Panc1 (cell line): Measurements from ENCODE around the gene MPRIP. TPM values are rescaled to one million over a fixed set of nuclear protein-coding genes. Genes with fewer than 3 reads are reported as not detected.

Experiments
- ATAC-seq: fragments of 200-7000 bp; cut with Tn5 transposase; 2 replicates; pipeline ENCODE4 v1.9.1; 2020; ENCODE audit warnings: mild to moderate bottlenecking, moderate library complexity
- BruUV-seq: library from RNA; stranded (reverse); fragments of 400-500 nt; replicated peaks from 2 replicates; lab custom pipeline; 2021; lab: Mats Ljungman, UMichigan
- CTCF ChIA-PET: fragments of 300-600 bp; sonication (Branson Sonifier 250); formaldehyde crosslinking; loops from one replicate; lab custom pipeline; 2022; ENCODE audit warnings: antibody characterized with exemption; lab: Charles Lee
- POLR2A ChIA-PET: fragments of 300-600 bp; sonication (Branson Sonifier 250); formaldehyde crosslinking; loops from one replicate; lab custom pipeline; 2022; ENCODE audit warnings: antibody characterized with exemption; lab: Charles Lee
- DNase-seq: peaks from one replicate; pipeline ENCODE4 v3.0.0-alpha.2; 2010; ENCODE audit warnings: low read depth, low spot score
- H3K27ac ChIP-seq: 2 replicates; pipeline ENCODE4 v1.5.1; 2011; ENCODE audit warnings: mild to moderate bottlenecking, low read length, inconsistent platforms
- H3K27me3 ChIP-seq: fragments of 200-500 bp; sonication (Bioruptor generic); 2 replicates; pipeline ENCODE4 v1.6.0; 2014; ENCODE audit warnings: low read length, inconsistent platforms; ENCODE audit not compliant: control insufficient read depth, insufficient read depth
- H3K36me3 ChIP-seq: fragments of 200-500 bp; sonication (Bioruptor generic); 2 replicates; pipeline ENCODE4 v1.5.1; 2014; ENCODE audit warnings: inconsistent platforms, mild to moderate bottlenecking, low read length, moderate library complexity; ENCODE audit not compliant: control insufficient read depth, insufficient read depth
- H3K4me1 ChIP-seq: 2 replicates; pipeline ENCODE4 v1.5.1; 2011; ENCODE audit warnings: inconsistent platforms, mild to moderate bottlenecking, low read length, moderate library complexity; ENCODE audit not compliant: control insufficient read depth, insufficient read depth
- H3K4me3 ChIP-seq, 2 experiments: 2 replicates each; pipeline ENCODE4 v1.5.1; 2011 to 2012; ENCODE audit warnings: low read depth in 2 of 2, low read length in 2 of 2, mild to moderate bottlenecking in 2 of 2, inconsistent platforms in 1 of 2, moderate library complexity in 1 of 2
- H3K9me3 ChIP-seq: fragments of 200-500 bp; sonication (Bioruptor generic); 2 replicates; pipeline ENCODE4 v1.5.1; 2014; ENCODE audit warnings: low read depth, mild to moderate bottlenecking, inconsistent platforms, low read length, moderate library complexity; ENCODE audit not compliant: control insufficient read depth, insufficient read depth
- POLR2AphosphoS5 ChIP-seq: IDR thresholded peaks from 2 replicates; pipeline ENCODE4 v1.6.1; 2012; ENCODE audit warnings: mild to moderate bottlenecking, low read depth, low read length, moderate library complexity
- SIN3A ChIP-seq: IDR thresholded peaks from 2 replicates; pipeline ENCODE4 v1.6.1; 2012; ENCODE audit warnings: low read depth, mild to moderate bottlenecking, low read length, moderate library complexity, borderline replicate concordance; ENCODE audit not compliant: insufficient read depth
- TCF7L2 ChIP-seq: IDR thresholded peaks from 2 replicates; pipeline ENCODE4 v1.6.1; 2011; ENCODE audit warnings: mild to moderate bottlenecking, low read depth, low read length, inconsistent platforms
- in situ Hi-C: cut with HindIII; loops from 2 replicates; pipeline ENCODE4 v1.10.0; 2016; ENCODE audit warnings: low sequenced_read_pairs, low pct_unique_long_range_greater_than_20kb
- intact Hi-C: fragments of 100-400 bp; cut with micrococcal nuclease; formaldehyde crosslinking; loops from one replicate; pipeline ENCODE4 v1.10.0; 2022; ENCODE audit not compliant: unreplicated experiment
- total RNA-seq: library from RNA; stranded (reverse); gene quantifications from one replicate; pipeline ENCODE4 v1.2.1, GENCODE V29; 2021; ENCODE audit not compliant: unreplicated experiment
- TF ChIP-seq, protein P1 (sequence below), 2 experiments: IDR thresholded peaks; 2 replicates each; pipeline ENCODE4 v1.6.1; 2011 to 2012; ENCODE audit warnings: low read depth in 2 of 2, control low read depth in 1 of 2, low read length in 1 of 2, mild to moderate bottlenecking in 1 of 2, moderate library complexity in 1 of 2; ENCODE audit not compliant: insufficient read depth in 1 of 2
- TF ChIP-seq, protein P2 (sequence below): fragments of 450-650 bp; IDR thresholded peaks from 2 replicates; pipeline ENCODE4 v1.5.1; 2017; ENCODE audit warnings: mild to moderate bottlenecking

The MPRIP gene
- total RNA-seq, 1 experiment from 2014 or later: 155 TPM

DNA sequence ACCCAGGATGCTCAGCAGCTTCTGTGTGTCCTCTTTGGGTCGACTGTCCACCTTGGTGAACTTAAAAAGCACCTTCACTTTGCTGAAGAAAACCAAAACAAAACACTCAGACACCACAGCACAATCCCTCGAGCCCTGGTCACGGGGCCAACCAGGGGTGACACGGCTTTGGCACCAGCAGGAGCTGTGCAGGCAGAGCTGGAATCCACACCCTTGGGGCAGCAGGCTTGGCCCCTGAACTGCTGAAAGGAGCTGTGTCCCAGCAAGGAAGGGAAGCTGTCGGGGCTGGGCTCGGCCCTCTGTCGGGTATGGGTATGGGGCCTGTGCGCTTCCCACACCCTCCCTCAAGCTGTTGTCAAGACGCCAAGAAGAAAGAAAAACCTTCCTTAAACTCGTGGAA, 171.5 kb downstream of the MPRIP start:
- Histone ChIP-seq H3K27ac (no peak overlapping the region), H3K4me3 (no peak overlapping the region), H3K4me1 (no peaks in the 10 kb centered on the region), H3K27me3 (no peaks in the 10 kb centered on the region), H3K36me3 (peaks cover 11% of the 10 kb centered on the region), H3K9me3 (no peaks in the 10 kb centered on the region)
- in situ Hi-C loops: no loop called here
- ChIA-PET POLR2A (interaction anchor here (0.6 kb wide), 1 partner anchor 42 kb away, joined by 3 read pairs; no protein-coding TSS in a partner anchor), CTCF (no interaction called here)
- ATAC-seq: no peak
- TF ChIP-seq SIN3A: no peak
- TF ChIP-seq, protein P1, sequence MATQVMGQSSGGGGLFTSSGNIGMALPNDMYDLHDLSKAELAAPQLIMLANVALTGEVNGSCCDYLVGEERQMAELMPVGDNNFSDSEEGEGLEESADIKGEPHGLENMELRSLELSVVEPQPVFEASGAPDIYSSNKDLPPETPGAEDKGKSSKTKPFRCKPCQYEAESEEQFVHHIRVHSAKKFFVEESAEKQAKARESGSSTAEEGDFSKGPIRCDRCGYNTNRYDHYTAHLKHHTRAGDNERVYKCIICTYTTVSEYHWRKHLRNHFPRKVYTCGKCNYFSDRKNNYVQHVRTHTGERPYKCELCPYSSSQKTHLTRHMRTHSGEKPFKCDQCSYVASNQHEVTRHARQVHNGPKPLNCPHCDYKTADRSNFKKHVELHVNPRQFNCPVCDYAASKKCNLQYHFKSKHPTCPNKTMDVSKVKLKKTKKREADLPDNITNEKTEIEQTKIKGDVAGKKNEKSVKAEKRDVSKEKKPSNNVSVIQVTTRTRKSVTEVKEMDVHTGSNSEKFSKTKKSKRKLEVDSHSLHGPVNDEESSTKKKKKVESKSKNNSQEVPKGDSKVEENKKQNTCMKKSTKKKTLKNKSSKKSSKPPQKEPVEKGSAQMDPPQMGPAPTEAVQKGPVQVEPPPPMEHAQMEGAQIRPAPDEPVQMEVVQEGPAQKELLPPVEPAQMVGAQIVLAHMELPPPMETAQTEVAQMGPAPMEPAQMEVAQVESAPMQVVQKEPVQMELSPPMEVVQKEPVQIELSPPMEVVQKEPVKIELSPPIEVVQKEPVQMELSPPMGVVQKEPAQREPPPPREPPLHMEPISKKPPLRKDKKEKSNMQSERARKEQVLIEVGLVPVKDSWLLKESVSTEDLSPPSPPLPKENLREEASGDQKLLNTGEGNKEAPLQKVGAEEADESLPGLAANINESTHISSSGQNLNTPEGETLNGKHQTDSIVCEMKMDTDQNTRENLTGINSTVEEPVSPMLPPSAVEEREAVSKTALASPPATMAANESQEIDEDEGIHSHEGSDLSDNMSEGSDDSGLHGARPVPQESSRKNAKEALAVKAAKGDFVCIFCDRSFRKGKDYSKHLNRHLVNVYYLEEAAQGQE (IDR thresholded peaks at IDR 0.05; ENCODE audit: insufficient read depth in 1 of 2, low read depth in 2 of 2, low read length in 1 of 2): no peak
- TF ChIP-seq, protein P2, sequence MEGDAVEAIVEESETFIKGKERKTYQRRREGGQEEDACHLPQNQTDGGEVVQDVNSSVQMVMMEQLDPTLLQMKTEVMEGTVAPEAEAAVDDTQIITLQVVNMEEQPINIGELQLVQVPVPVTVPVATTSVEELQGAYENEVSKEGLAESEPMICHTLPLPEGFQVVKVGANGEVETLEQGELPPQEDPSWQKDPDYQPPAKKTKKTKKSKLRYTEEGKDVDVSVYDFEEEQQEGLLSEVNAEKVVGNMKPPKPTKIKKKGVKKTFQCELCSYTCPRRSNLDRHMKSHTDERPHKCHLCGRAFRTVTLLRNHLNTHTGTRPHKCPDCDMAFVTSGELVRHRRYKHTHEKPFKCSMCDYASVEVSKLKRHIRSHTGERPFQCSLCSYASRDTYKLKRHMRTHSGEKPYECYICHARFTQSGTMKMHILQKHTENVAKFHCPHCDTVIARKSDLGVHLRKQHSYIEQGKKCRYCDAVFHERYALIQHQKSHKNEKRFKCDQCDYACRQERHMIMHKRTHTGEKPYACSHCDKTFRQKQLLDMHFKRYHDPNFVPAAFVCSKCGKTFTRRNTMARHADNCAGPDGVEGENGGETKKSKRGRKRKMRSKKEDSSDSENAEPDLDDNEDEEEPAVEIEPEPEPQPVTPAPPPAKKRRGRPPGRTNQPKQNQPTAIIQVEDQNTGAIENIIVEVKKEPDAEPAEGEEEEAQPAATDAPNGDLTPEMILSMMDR: no peak
- no peak for TF ChIP-seq TCF7L2
- TF ChIP-seq POLR2AphosphoS5: no peak
- no TSS peak for BruUV-seq
- intact Hi-C loops: no loop called here
- DNase-seq: no peak

DNA sequence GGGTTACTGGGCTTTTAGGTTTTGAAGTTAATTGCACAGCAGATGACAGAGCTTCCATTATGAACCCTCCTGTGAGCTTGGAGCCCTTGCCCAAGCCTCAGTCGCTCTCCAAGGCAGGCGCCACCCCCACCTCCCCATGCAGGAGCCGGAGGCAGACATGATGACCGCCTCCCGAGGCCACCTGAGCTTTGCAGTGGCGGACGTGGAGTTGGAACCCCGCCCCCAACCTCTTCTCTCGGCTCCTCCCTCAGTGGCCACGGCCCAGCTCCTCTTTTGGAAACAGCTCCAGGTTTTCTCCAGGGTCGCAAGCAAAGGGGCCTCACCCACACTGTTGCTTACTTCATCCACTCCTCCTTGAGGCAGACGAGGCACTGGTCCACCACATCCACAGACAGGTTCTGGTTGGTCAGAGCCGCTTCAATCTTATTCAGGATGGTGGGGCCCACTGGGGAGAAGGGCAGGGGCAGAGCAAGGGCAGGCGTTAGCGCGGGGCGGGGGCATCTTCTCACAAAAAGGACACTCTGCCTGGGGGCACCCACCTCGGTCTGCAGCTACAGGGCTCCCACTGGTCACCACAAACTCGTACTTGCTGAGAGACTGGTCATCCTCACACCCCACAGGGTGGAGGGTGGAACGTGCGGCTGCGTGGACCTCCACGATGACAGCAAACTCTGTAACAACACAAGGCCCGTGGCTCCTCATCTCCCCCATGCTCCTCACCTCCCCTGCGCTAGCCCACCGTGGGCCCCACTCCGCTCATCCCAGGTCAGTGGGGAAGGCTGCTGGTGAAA, 172.6 kb downstream of the MPRIP start:
- Histone ChIP-seq H3K9me3 (no peaks in the 10 kb centered on the region), H3K27me3 (no peaks in the 10 kb centered on the region), H3K36me3 (peaks cover 11% of the 10 kb centered on the region), H3K4me3 (no peak overlapping the region), H3K4me1 (no peaks in the 10 kb centered on the region), H3K27ac (no peak overlapping the region)
- in situ Hi-C loops: no loop called here
- ChIA-PET POLR2A (interaction anchor here (0.5 kb wide), 1 partner anchor 359 kb away, joined by 7 read pairs; no protein-coding TSS in a partner anchor), CTCF (no interaction called here)
- TF ChIP-seq, protein P1 (IDR thresholded peaks at IDR 0.05; ENCODE audit: insufficient read depth in 1 of 2, low read depth in 2 of 2, low read length in 1 of 2): no peak
- TF ChIP-seq, protein P2: no peak
- TF ChIP-seq TCF7L2: no peak
- no peak for TF ChIP-seq POLR2AphosphoS5
- no peak for TF ChIP-seq SIN3A
- intact Hi-C loops: no loop called here
- no TSS peak for BruUV-seq
- ATAC-seq: no peak
- no peak for DNase-seq
